Measurements from ENCODE around the gene RARRES2.

RARRES2 gene

GRCh38 chr7:150356265-150356897, 15.0 kb upstream of the RARRES2 start:
- peak; percentile 51; the same call in 1 of the 2 replicates for TF ChIP-seq CTCF (IDR thresholded peaks at IDR 0.05; ENCODE audit: low read depth, low read length)
- no peak overlapping the region for H3K4me3 ChIP-seq (ENCODE audit: low read depth, low read length)

- TF ChIP-seq CTCF (IDR thresholded peaks at IDR 0.05; ENCODE audit: low read depth, low read length), result no peak
- H3K4me3 ChIP-seq (ENCODE audit: low read depth, low read length), result no peak overlapping the region
These were observed 14.2 kb upstream of the RARRES2 start for GRCh38 chr7:150355666-150356059.

- no peak for TF ChIP-seq CTCF (IDR thresholded peaks at IDR 0.05; ENCODE audit: low read depth, low read length)
- no peak overlapping the region for H3K4me3 ChIP-seq (ENCODE audit: low read depth, low read length)
These were observed 10.3 kb upstream of the RARRES2 start for GRCh38 chr7:150351587-150352194.

- H3K4me3 ChIP-seq (ENCODE audit: low read depth, low read length), result no peak overlapping the region
- TF ChIP-seq CTCF (IDR thresholded peaks at IDR 0.05; ENCODE audit: low read depth, low read length), result no peak
These were observed 5.5 kb upstream of the RARRES2 start for GRCh38 chr7:150346922-150347321.

- no peak for TF ChIP-seq CTCF (IDR thresholded peaks at IDR 0.05; ENCODE audit: low read depth, low read length)
- no peak overlapping the region for H3K4me3 ChIP-seq (ENCODE audit: low read depth, low read length)
These were observed 3.6 kb upstream of the RARRES2 start for GRCh38 chr7:150345012-150345411.

GRCh38 chr7:150344299-150344698, 2.9 kb upstream of the RARRES2 start:
- no peak for TF ChIP-seq CTCF (IDR thresholded peaks at IDR 0.05; ENCODE audit: low read depth, low read length)
- H3K4me3 ChIP-seq (ENCODE audit: low read depth, low read length), result no peak overlapping the region

- TF ChIP-seq CTCF (IDR thresholded peaks at IDR 0.05; ENCODE audit: low read depth, low read length), result no peak
- no peak overlapping the region for H3K4me3 ChIP-seq (ENCODE audit: low read depth, low read length)
These were observed 1.8 kb upstream of the RARRES2 start for GRCh38 chr7:150343225-150343624.

Measured in WI38 (cell line).